Measurements from ENCODE around the gene TACO1. TPM values are rescaled to one million over a fixed set of nuclear protein-coding genes. Genes with fewer than 3 reads are reported as not detected.

The TACO1 gene
- total RNA-seq, 4 donors from 2014 or later = 28.7 to 37.4 (median 30.6) TPM

- Histone ChIP-seq H3K4me3 (no peak overlapping the region), H3K36me3 (peaks cover 0 to 23% of the 10 kb centered on the region in 2 donors), H3K4me1 (peaks cover 30 to 52% of the 10 kb centered on the region in 2 donors), H3K27me3 (no peaks in the 10 kb centered on the region), H3K27ac (peak overlapping the region; percentile 32 to 61 (median 42)), H3K9me3 (no peaks in the 10 kb centered on the region)
- intact Hi-C loops (cut with DNase I; ENCODE audit: low total_unique reads) = no loop called here
- TF ChIP-seq, protein P1, sequence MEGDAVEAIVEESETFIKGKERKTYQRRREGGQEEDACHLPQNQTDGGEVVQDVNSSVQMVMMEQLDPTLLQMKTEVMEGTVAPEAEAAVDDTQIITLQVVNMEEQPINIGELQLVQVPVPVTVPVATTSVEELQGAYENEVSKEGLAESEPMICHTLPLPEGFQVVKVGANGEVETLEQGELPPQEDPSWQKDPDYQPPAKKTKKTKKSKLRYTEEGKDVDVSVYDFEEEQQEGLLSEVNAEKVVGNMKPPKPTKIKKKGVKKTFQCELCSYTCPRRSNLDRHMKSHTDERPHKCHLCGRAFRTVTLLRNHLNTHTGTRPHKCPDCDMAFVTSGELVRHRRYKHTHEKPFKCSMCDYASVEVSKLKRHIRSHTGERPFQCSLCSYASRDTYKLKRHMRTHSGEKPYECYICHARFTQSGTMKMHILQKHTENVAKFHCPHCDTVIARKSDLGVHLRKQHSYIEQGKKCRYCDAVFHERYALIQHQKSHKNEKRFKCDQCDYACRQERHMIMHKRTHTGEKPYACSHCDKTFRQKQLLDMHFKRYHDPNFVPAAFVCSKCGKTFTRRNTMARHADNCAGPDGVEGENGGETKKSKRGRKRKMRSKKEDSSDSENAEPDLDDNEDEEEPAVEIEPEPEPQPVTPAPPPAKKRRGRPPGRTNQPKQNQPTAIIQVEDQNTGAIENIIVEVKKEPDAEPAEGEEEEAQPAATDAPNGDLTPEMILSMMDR (IDR thresholded peaks at IDR 0.05 in 4 of 5, conservative IDR thresholded peaks at IDR 0.05 in 1 of 5) = no peak
- no peak for TF ChIP-seq POLR2A (IDR thresholded peaks at IDR 0.05)
- DNase-seq = no peak
- no peak for ATAC-seq
- in situ Hi-C loops (cut with MboI; ENCODE audit: low sequenced_read_pairs in 4 of 4) = no loop called here
Observed at GRCh38 chr17:63635290-63635689, 34.6 kb downstream of the TACO1 start.

DNA sequence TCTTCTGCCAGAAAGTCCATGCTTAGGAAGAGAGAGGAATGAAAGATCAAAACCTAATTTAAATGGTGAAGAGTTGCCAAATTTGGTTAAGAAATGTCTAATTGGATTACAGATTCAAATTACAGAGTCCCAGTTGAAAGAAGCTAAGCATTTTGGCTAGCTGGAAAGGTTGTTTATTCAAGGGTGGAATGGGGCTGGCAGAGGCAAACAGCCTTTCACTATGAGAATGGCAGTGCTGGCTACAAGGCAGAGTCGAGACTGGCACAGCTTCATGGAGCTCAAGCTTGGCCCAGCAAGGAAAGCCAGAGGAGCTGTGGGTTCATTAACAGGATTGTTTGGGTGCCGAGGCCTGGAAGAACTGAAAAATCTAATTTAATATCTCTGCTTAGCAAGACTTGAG is 35.1 kb downstream of the TACO1 start:
- ATAC-seq = no peak
- intact Hi-C loops (cut with DNase I; ENCODE audit: low total_unique reads) (no loop called here), in situ Hi-C loops (cut with MboI; ENCODE audit: low sequenced_read_pairs in 4 of 4) (no loop called here)
- H3K27me3 ChIP-seq = no peaks in the 10 kb centered on the region
- DNase-seq = no peak
- H3K36me3 ChIP-seq = peaks cover 0 to 23% of the 10 kb centered on the region in 2 donors
- TF ChIP-seq, protein P1 (IDR thresholded peaks at IDR 0.05 in 4 of 5, conservative IDR thresholded peaks at IDR 0.05 in 1 of 5) = no peak
- no peak for TF ChIP-seq POLR2A (IDR thresholded peaks at IDR 0.05)
- H3K4me3 ChIP-seq = no peak overlapping the region
- no peaks in the 10 kb centered on the region for H3K9me3 ChIP-seq
- peak overlapping the region; percentile 32 to 61 (median 42) for H3K27ac ChIP-seq
- peaks cover 30 to 47% of the 10 kb centered on the region in 2 donors for H3K4me1 ChIP-seq

DNA sequence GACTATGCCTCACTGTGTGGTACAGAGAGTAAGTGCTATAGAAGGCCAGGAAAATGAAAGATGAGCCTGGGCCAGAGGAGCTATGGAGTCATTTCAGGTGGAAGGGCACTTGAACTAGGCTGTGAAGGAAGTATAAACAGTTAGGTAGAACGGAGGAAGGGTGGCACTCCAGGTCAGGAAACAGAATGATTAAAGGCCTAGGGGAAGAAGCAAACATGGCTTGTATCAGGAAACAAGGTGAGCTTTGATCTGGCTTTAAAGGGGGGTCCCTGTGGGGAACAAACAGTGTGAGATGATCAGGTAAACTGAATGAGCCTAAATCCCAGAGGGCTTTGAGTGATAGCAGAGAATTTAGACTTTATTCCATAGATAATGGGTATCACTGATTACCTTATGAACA is 38.4 kb downstream of the TACO1 start:
- intact Hi-C loops (cut with DNase I; ENCODE audit: low total_unique reads) (no loop called here), in situ Hi-C loops (cut with MboI; ENCODE audit: low sequenced_read_pairs in 4 of 4) (no loop called here)
- Histone ChIP-seq H3K4me3 (no peak overlapping the region), H3K9me3 (no peaks in the 10 kb centered on the region), H3K27ac (no peak overlapping the region), H3K36me3 (peaks cover 0 to 14% of the 10 kb centered on the region in 2 donors), H3K4me1 (peaks cover 33 to 35% of the 10 kb centered on the region in 2 donors), H3K27me3 (no peaks in the 10 kb centered on the region)
- no peak for DNase-seq
- no peak for TF ChIP-seq POLR2A (IDR thresholded peaks at IDR 0.05)
- TF ChIP-seq, protein P1 (IDR thresholded peaks at IDR 0.05 in 4 of 5, conservative IDR thresholded peaks at IDR 0.05 in 1 of 5) = no peak
- ATAC-seq = no peak

- DNase-seq (no peak), ATAC-seq (no peak)
- Histone ChIP-seq H3K27ac (no peak overlapping the region), H3K4me1 (peaks cover 27% of the 10 kb centered on the region in 2 donors), H3K36me3 (peaks cover 0 to 14% of the 10 kb centered on the region in 2 donors), H3K9me3 (no peaks in the 10 kb centered on the region), H3K4me3 (no peak overlapping the region), H3K27me3 (no peaks in the 10 kb centered on the region)
- intact Hi-C loops (cut with DNase I; ENCODE audit: low total_unique reads) = no loop called here
- in situ Hi-C loops (cut with MboI; ENCODE audit: low sequenced_read_pairs in 4 of 4) = no loop called here
- TF ChIP-seq, protein P1 (IDR thresholded peaks at IDR 0.05 in 4 of 5, conservative IDR thresholded peaks at IDR 0.05 in 1 of 5) = no peak
- TF ChIP-seq POLR2A (IDR thresholded peaks at IDR 0.05) = no peak
Observed at GRCh38 chr17:63640038-63640437, 39.3 kb downstream of the TACO1 start.
